Spleen (tissue), 11 donors: ENCODE measurements around the gene AQP9. TPM values are rescaled to one million over a fixed set of nuclear protein-coding genes. Genes with fewer than 3 reads are reported as not detected.

Experiments
- DNase-seq: peaks from one replicate; pipeline ENCODE4 v3.0.0-alpha.2; 2020
- H3K27ac ChIP-seq, 8 donors: fragments of 200-600 bp; sonication (generic) in 7 of 8; 1 replicate in 4 of 8; 2 replicates in 4 of 8; pipeline versions ENCODE4 v1.5.0 to v1.8.0; 2016 to 2021; ENCODE audit warnings: inconsistent platforms in 4 of 8, mild to moderate bottlenecking in 4 of 8, moderate library complexity in 1 of 8
- H3K27me3 ChIP-seq, 7 donors: fragments of 200-600 bp; sonication (generic) in 6 of 7; replicated peaks in 1 of 7; 1 replicate in 4 of 7; 2 replicates in 3 of 7; pipeline versions ENCODE4 v1.5.0 to v1.8.0; 2016 to 2021; ENCODE audit warnings: inconsistent platforms in 3 of 7, mild to moderate bottlenecking in 1 of 7
- H3K36me3 ChIP-seq, 6 donors: fragments of 200-600 bp; sonication (generic) in 5 of 6; 1 replicate in 4 of 6; 2 replicates in 2 of 6; pipeline versions ENCODE4 v1.5.0 to v1.8.0; 2016 to 2021; ENCODE audit warnings: inconsistent platforms in 2 of 6
- H3K4me1 ChIP-seq, 6 donors: fragments of 200-600 bp; sonication (generic) in 5 of 6; 1 replicate in 3 of 6; 2 replicates in 3 of 6; pipeline versions ENCODE4 v1.5.0 to v1.8.0; 2016 to 2021; ENCODE audit warnings: inconsistent platforms in 3 of 6
- H3K4me3 ChIP-seq, 8 donors: fragments of 200-600 bp; sonication (generic) in 7 of 8; 1 replicate in 4 of 8; 2 replicates in 4 of 8; pipeline versions ENCODE4 v1.5.0 to v1.8.0; 2016 to 2021; ENCODE audit warnings: inconsistent platforms in 4 of 8, mild to moderate bottlenecking in 4 of 8, moderate library complexity in 2 of 8
- H3K9me3 ChIP-seq, 8 donors: fragments of 200-600 bp; sonication (generic) in 7 of 8; 1 replicate in 4 of 8; 2 replicates in 4 of 8; pipeline versions ENCODE4 v1.5.0 to v1.8.0; 2016 to 2021; ENCODE audit warnings: inconsistent platforms in 4 of 8
- CTCF ChIP-seq, 11 experiments: fragments of 200-600 bp in 7 of 11; fragments of 450-650 bp in 4 of 11; sonication (generic) in 4 of 11; IDR thresholded peaks in 8 of 11; conservative IDR thresholded peaks in 3 of 11; 1 replicate in 7 of 11; 2 replicates in 4 of 11; pipeline versions ENCODE4 v1.4.0 to v1.8.0; 2016 to 2021; ENCODE audit warnings: antibody characterized with exemption in 11 of 11, inconsistent platforms in 4 of 11, mild to moderate bottlenecking in 1 of 11
- POLR2A ChIP-seq, 3 donors: fragments of 450-650 bp; IDR thresholded peaks; one replicate each; pipeline ENCODE4 v1.5.1; 2017; ENCODE audit warnings: antibody characterized with exemption in 3 of 3, mild to moderate bottlenecking in 1 of 3
- POLR2AphosphoS5 ChIP-seq, 3 donors: sonication (generic); formaldehyde crosslinking; IDR thresholded peaks; one replicate each; pipeline ENCODE4 v1.5.1; 2017; ENCODE audit warnings: antibody characterized with exemption in 3 of 3
- WGBS, 5 donors: extraction: QIAGEN DNeasy Blood & Tissue Kit in 3 of 5; methylation state at CpG; one replicate each; pipeline versions ENCODE4 v1.1.5 to v1.1.7; 2013 to 2018; 5-methylcytosine and 5-hydroxymethylcytosine counted together
- intact Hi-C: fragments of 100-400 bp; cut with DNase I; formaldehyde crosslinking; loops from one replicate; pipeline ENCODE4 v1.15.0; 2023; ENCODE audit warnings: low total_unique reads
- polyA plus RNA-seq, 3 donors: library from polyadenylated mRNA; stranded (reverse); fragments of 200-250 nt; gene quantifications; one replicate each; pipeline ENCODE4 v1.2.1, GENCODE V29; 2013
- total RNA-seq, 7 donors: library from RNA; depleted of rRNA in 3 of 7; stranded (reverse); fragments of >200 nt in 3 of 7; fragmentation: NEBNext Ultra II Directional in 4 of 7; extraction: Animal tissue kit (Norgen Biotek cat#: 25700) in 4 of 7; gene quantifications; one replicate each; pipeline versions ENCODE4 v1.1.0 to v1.2.1, GENCODE V29; 2016 to 2021
- donor health status: healthy with polysubstance abuse.
- donor health status: DM: no; HTN: no; CAD: no; lungs with moderate emphysema.
- donor health status: DM: no; HTN: no; CAD: no.
- donor health status: Bipolar disorder and iron deficiency.
- donor health status: healthy.
- donor health status: DM: no; HTN: no; CAD: no.
- donor health status: DM: yes; HTN: yes; CAD: no.

AQP9 gene
- total and polyA plus RNA-seq, 10 donors = 1.2 to 182 (median 50.0) TPM

GRCh38 chr15:58139276-58139988, 1.3 kb downstream of the AQP9 start:
- Histone ChIP-seq H3K36me3 (no peaks in the 10 kb centered on the region), H3K9me3 (no peaks in the 10 kb centered on the region), H3K4me3 (peak overlapping the region in 4 of 8 donors; percentile 2 to 61 (median 23)), H3K27ac (peak overlapping the region in 7 of 8 donors; percentile 69 to 93 (median 86)), H3K27me3 (peaks cover 0 to 7% (median 0%) of the 10 kb centered on the region in 7 donors), H3K4me1 (peaks cover 0 to 10% (median 0%) of the 10 kb centered on the region in 6 donors)
- intact Hi-C loops = no loop called here
- WGBS, 5 donors = 57 to 78% (median 66%) methylated on average over 5 of the region's 5 CpGs
- no peak for DNase-seq
- TF ChIP-seq POLR2A (IDR thresholded peaks at IDR 0.05) = no peak

GRCh38 chr15:58139989-58140522, 1.9 kb downstream of the AQP9 start:
- H3K27me3 ChIP-seq = peaks cover 0 to 10% (median 0%) of the 10 kb centered on the region in 7 donors
- H3K4me1 ChIP-seq = peaks cover 0 to 10% (median 0%) of the 10 kb centered on the region in 6 donors
- 40 to 72% (median 59%) methylated on average over 3 of the region's 3 CpGs for WGBS, 5 donors
- H3K4me3 ChIP-seq = peak overlapping the region in 3 of 8 donors; percentile 14 to 61 (median 23)
- no peaks in the 10 kb centered on the region for H3K36me3 ChIP-seq
- no peaks in the 10 kb centered on the region for H3K9me3 ChIP-seq
- peak overlapping the region in 7 of 8 donors; percentile 69 to 93 (median 86) for H3K27ac ChIP-seq
- DNase-seq = no peak
- peak in 1 of 3 donors; percentile 34 for TF ChIP-seq POLR2AphosphoS5 (IDR thresholded peaks at IDR 0.05)
- TF ChIP-seq CTCF (IDR thresholded peaks at IDR 0.05 in 8 of 11, conservative IDR thresholded peaks at IDR 0.05 in 3 of 11) = no peak
- intact Hi-C loops = no loop called here

- H3K9me3 ChIP-seq = no peaks in the 10 kb centered on the region
- DNase-seq = no peak
- H3K27ac ChIP-seq = peak overlapping the region in 6 of 8 donors; percentile 71 to 93 (median 87)
- WGBS, 5 donors = 65 to 83% (median 71%) methylated on average over 6 of the region's 6 CpGs
- peak overlapping the region in 3 of 8 donors; percentile 14 to 61 (median 21) for H3K4me3 ChIP-seq
- no peaks in the 10 kb centered on the region for H3K36me3 ChIP-seq
- H3K27me3 ChIP-seq = peaks cover 0 to 11% (median 0%) of the 10 kb centered on the region in 7 donors
- intact Hi-C loops = no loop called here
- TF ChIP-seq CTCF (IDR thresholded peaks at IDR 0.05 in 8 of 11, conservative IDR thresholded peaks at IDR 0.05 in 3 of 11) = no peak
- no peak for TF ChIP-seq POLR2A (IDR thresholded peaks at IDR 0.05)
- TF ChIP-seq POLR2AphosphoS5 (IDR thresholded peaks at IDR 0.05) = no peak
- peaks cover 0 to 18% (median 0%) of the 10 kb centered on the region in 6 donors for H3K4me1 ChIP-seq
These were observed 3.7 kb downstream of the AQP9 start for GRCh38 chr15:58141894-58142293.

GRCh38 chr15:58142827-58143461, 4.8 kb downstream of the AQP9 start:
- intact Hi-C loops = no loop called here
- DNase-seq = no peak
- 68 to 85% (median 75%) methylated on average over 6 of the region's 6 CpGs for WGBS, 5 donors
- Histone ChIP-seq H3K4me1 (peaks cover 0 to 22% (median 0%) of the 10 kb centered on the region in 6 donors), H3K36me3 (no peaks in the 10 kb centered on the region), H3K27ac (peak overlapping the region in 4 of 8 donors; percentile 5 to 93 (median 86)), H3K9me3 (no peaks in the 10 kb centered on the region), H3K27me3 (peaks cover 0 to 14% (median 0%) of the 10 kb centered on the region in 7 donors), H3K4me3 (peak overlapping the region in 2 of 8 donors; percentile 14 to 61)
- no peak for TF ChIP-seq POLR2AphosphoS5 (IDR thresholded peaks at IDR 0.05)
- TF ChIP-seq CTCF (IDR thresholded peaks at IDR 0.05 in 8 of 11, conservative IDR thresholded peaks at IDR 0.05 in 3 of 11) = no peak
- no peak for TF ChIP-seq POLR2A (IDR thresholded peaks at IDR 0.05)
